Measurements from ENCODE around the gene CYP27A1.

Gene CYP27A1

DNA sequence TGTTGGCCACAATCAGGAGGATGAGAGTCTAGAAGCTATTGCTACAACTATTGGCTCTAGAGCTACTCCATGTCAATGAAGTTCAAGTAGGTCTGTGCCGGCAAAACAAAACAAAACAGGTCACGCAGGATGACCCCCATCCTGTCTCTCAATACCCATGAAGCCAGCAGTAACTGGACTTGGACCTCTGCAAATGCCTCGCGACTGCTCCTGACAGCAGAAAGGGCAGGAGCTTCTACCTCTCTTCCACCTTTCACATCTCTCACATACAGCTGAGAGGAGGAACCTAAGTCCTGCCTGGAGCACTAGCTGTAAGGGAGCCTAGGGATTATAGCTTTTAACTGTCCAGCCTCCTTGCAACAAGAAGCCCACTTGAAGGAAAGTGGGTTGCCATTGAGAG lies 33.7 kb downstream of the CYP27A1 start:
- no peaks in the 10 kb centered on the region; the same call in 1 of the 2 replicates for H3K27me3 ChIP-seq (replicated peaks; ENCODE audit: control insufficient read depth, insufficient read depth, low read length)
- H3K36me3 ChIP-seq (ENCODE audit: control insufficient read depth, insufficient read depth, low read length) = no peaks in the 10 kb centered on the region
- no peak for DNase-seq (ENCODE audit: extremely low read depth, insufficient read length)

DNA sequence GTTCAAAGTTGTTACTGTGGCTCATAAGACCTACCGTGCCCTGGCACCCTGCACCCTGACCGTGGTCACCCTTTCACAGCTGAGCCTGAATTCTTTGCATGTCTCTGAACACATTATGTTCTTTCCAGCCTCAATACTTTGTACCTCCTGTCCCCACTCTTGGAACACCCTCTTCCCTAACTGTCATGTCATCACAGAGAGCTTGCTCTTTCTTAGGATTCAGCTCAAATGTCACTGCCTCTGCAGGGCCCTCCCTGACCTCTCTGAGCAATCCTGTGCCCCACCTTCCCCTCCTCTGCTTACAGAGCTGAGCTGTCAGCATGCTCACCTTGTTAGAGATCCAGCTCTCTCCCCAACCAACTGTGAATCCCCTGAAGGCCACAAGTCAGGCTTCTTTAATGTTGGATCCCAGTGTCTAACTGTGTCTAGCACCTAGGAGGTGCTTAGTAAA lies 34.6 kb downstream of the CYP27A1 start:
- H3K36me3 ChIP-seq (ENCODE audit: control insufficient read depth, insufficient read depth, low read length) = no peaks in the 10 kb centered on the region
- TF ChIP-seq, protein P1, sequence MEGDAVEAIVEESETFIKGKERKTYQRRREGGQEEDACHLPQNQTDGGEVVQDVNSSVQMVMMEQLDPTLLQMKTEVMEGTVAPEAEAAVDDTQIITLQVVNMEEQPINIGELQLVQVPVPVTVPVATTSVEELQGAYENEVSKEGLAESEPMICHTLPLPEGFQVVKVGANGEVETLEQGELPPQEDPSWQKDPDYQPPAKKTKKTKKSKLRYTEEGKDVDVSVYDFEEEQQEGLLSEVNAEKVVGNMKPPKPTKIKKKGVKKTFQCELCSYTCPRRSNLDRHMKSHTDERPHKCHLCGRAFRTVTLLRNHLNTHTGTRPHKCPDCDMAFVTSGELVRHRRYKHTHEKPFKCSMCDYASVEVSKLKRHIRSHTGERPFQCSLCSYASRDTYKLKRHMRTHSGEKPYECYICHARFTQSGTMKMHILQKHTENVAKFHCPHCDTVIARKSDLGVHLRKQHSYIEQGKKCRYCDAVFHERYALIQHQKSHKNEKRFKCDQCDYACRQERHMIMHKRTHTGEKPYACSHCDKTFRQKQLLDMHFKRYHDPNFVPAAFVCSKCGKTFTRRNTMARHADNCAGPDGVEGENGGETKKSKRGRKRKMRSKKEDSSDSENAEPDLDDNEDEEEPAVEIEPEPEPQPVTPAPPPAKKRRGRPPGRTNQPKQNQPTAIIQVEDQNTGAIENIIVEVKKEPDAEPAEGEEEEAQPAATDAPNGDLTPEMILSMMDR (IDR thresholded peaks at IDR 0.05; ENCODE audit: insufficient read depth, low read length, poor library complexity, severe bottlenecking) = no peak
- no peak overlapping the region for H3K4me3 ChIP-seq (replicated peaks; ENCODE audit: low read depth, low read length)
- no peaks in the 10 kb centered on the region; the same call in 1 of the 2 replicates for H3K27me3 ChIP-seq (replicated peaks; ENCODE audit: control insufficient read depth, insufficient read depth, low read length)
- no peak for DNase-seq (ENCODE audit: extremely low read depth, insufficient read length)

More for the DNA sequence above, 33.7 kb downstream of the CYP27A1 start:
- H3K4me3 ChIP-seq (replicated peaks; ENCODE audit: low read depth, low read length) = no peak overlapping the region
- TF ChIP-seq, protein P1 (IDR thresholded peaks at IDR 0.05; ENCODE audit: insufficient read depth, low read length, poor library complexity, severe bottlenecking) = no peak

DNA sequence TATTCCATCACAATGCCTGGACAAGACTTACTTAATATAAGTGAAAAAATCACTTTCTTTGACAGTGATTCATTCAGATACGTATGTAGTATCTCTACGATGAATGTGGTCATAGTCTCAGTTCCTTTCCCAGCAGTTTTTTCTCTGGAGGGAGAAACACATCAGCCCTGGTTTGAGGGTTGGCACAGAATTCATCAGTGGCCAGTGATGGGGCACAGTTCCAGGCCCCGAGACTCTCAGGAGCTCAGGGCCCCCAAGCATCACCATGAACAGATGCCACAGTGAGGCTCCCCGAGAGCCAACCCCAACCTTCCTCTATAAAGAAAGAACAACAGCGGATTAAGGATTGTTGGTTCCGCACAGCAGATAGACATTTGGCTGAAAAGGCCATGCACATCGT lies 37.1 kb downstream of the CYP27A1 start:
- TF ChIP-seq, protein P1 (IDR thresholded peaks at IDR 0.05; ENCODE audit: insufficient read depth, low read length, poor library complexity, severe bottlenecking) = no peak
- Histone ChIP-seq H3K27me3 (replicated peaks; ENCODE audit: control insufficient read depth, insufficient read depth, low read length) (no peaks in the 10 kb centered on the region), H3K4me3 (replicated peaks; ENCODE audit: low read depth, low read length) (no peak overlapping the region), H3K36me3 (ENCODE audit: control insufficient read depth, insufficient read depth, low read length) (no peaks in the 10 kb centered on the region)
- no peak for DNase-seq (ENCODE audit: extremely low read depth, insufficient read length)

DNA sequence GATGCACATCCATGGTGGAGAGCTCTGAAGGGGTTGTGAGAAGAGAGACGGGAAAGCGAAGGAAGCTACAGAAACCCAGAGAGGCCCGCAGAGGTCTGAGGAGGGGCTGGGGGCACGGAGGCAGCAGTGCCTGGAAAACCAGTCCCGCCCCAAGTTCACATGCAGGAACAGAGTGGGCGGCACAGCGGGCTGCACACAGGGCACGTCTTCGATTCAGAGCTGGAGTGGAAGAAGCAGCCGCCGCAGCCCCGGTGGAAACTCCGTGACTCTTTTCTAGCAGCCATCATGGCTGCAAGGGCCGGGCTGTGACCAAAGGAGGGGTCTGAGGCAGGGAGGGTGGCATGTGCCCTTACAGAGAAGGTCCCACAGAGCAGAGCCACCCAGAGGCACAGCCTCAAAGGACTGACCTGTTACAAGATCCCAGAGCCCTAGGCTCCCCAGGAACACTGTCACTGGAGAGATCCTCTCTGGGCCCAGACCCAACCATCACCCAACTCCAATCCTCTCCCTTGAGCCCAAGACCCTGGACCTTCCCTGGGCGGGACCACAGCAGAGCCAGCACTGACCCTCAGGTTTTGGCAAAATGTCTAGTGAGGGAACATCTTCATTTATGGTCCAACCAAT lies 38.9 kb downstream of the CYP27A1 start:
- H3K4me3 ChIP-seq (replicated peaks; ENCODE audit: low read depth, low read length) = no peak overlapping the region
- H3K36me3 ChIP-seq (ENCODE audit: control insufficient read depth, insufficient read depth, low read length) = no peaks in the 10 kb centered on the region
- TF ChIP-seq, protein P1 (IDR thresholded peaks at IDR 0.05; ENCODE audit: insufficient read depth, low read length, poor library complexity, severe bottlenecking) = no peak
- no peaks in the 10 kb centered on the region for H3K27me3 ChIP-seq (replicated peaks; ENCODE audit: control insufficient read depth, insufficient read depth, low read length)
- DNase-seq (ENCODE audit: extremely low read depth, insufficient read length) = no peak

DNA sequence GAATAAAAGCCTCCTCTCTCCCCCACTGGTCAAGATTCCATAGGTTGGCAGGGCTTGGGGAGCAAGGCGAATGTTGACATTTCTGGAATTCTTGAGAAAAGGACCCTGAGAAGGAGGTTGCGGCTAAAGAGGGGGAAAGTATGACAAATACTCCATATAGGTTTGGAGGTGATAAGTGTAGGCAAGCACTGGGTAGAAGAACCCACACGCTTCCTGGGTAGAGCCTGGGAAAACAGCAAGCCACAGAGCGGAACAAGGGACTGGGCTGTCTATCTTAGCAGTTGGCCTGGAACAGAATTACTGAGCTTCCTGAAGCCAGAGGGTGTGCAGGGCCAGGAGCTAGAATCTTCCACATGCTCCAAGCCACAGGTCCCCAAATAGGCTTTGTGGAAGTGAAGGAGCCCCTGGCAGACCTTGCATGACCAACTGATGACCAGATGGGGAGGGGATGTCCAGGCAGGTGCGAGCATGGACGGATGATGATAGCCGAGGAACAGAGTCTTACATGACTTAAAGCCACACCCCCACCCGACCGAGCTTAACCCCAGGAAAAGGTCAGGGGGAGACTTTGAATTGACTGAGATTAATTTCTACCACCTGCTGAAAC lies 39.8 kb downstream of the CYP27A1 start:
- Histone ChIP-seq H3K27me3 (replicated peaks; ENCODE audit: control insufficient read depth, insufficient read depth, low read length) (no peaks in the 10 kb centered on the region), H3K36me3 (ENCODE audit: control insufficient read depth, insufficient read depth, low read length) (no peaks in the 10 kb centered on the region), H3K4me3 (replicated peaks; ENCODE audit: low read depth, low read length) (no peak overlapping the region)
- TF ChIP-seq, protein P1 (IDR thresholded peaks at IDR 0.05; ENCODE audit: insufficient read depth, low read length, poor library complexity, severe bottlenecking) = no peak
- no peak for DNase-seq (ENCODE audit: extremely low read depth, insufficient read length)
